ENCODE data around the gene TMEM11.

Gene TMEM11

DNA sequence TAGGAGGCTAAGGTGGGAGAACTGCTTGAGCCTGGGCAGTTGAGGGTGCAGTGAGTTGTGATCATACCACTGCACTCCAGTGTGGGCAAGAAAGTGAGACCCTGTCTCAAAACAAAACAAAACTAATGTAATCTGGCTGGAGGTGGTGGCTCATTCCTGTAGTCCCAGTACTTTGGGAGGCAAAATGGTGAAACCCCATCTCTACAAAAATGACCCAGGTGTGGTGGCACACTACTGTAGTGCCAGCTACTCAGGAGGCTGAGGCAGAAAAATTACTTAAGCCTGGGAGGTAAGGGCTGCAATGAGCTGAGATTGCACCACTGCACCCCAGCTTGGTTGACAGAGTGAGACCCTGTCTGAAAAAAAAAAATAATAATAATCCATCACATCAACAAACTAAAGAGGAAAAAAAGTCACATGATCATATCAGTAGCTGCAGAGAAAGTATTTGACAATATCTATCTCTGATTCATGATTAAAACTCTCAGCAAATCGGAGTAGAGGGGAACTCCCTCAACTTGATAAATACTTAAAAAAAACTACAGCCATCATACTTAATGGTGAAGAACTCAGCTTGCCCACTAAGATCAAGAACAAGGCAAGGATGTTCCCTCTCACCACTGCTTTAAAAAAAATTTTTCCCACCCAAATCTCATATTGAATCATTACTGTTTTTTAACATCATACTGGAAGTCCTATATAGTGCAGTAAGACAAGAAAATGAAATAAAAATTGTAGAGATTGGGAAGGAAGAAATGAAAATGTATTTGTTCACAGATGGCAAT lies 56.2 kb downstream of the TMEM11 start:
- DNase-seq, result no peak

DNA sequence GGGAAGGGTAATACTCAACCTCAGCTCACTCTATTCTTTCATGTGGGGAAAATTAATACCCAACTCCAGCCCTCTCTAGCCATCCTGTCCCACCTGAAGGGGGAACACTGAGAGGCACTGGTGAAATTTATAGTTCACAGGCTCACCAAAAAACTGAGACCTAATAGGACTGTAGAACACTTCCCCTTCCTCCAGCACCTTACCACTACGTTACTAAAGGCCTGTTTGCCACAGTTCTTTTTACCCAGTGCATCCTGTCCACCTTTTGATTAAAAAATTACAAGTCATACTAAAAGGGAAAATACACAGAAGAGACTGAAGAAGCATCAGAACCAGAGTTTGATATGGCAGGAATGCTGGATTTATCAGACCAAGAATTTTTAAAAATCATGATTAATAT lies 61.2 kb downstream of the TMEM11 start:
- no peak for DNase-seq

DNA sequence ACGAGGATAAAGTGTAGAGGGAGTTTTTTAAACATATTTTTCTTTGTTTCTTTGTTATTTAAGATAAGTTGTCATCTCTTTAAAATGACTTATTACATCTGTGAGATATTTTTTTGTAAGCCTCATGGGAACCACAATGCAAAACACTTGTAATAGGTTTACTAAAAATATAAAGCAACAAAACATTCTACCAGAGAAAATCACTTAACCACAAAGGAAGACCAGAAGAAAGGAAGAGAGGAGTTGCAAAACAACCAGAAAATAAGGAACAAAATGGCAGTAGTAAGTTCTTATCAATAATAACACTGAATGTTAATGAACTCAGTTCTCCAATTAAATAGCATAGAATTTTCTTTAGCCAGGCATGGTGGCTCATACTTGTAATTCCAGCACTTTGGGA lies 64.3 kb downstream of the TMEM11 start:
- DNase-seq, result no peak

Measured in DMS153 (cell line).